ENCODE results near the gene ADAM12.
"Not testable (repeated sequence)": the region's sequence is repeated elsewhere in the genome, so short reads cannot be mapped to it uniquely, and the experiment has no call there.

ADAM12 gene

GRCh38 chr10:126350216-126350992 is 37.9 kb downstream of the ADAM12 start:
- DNase-seq (ENCODE audit: low read depth) = peak; percentile 79
- TF ChIP-seq CTCF (IDR thresholded peaks at IDR 0.05; ENCODE audit: control insufficient read depth, insufficient read depth, low read depth, low read length, missing control alignments) = no peak
- no peak overlapping the region for H3K4me3 ChIP-seq (ENCODE audit: control insufficient read depth, low read depth, low read length)

DNA sequence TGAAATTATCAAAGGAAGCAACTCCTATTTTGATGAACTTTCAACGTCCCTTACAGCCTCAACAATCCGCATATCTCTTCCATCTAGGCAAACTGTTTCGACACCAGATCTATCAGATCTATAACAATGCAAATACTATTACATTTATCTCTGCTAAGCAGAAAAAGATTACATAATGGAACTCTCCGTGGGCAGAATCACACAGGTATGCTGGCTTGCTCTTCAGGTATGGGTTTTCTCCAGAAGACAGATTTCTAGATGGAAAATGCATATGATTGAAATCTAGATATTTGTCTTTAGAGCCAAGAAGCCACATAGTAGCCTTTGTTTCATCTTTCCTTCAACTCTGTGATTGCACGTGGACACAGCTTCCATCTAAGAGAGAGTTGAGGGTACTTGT is 38.6 kb downstream of the ADAM12 start:
- no peak overlapping the region for H3K4me3 ChIP-seq (ENCODE audit: control insufficient read depth, low read depth, low read length)
- DNase-seq (ENCODE audit: low read depth) = no peak

GRCh38 chr10:126349101-126349500 is 39.2 kb downstream of the ADAM12 start:
- no peak for TF ChIP-seq CTCF (IDR thresholded peaks at IDR 0.05; ENCODE audit: control insufficient read depth, insufficient read depth, low read depth, low read length, missing control alignments)
- no peak for DNase-seq (ENCODE audit: low read depth)
- no peak overlapping the region for H3K4me3 ChIP-seq (ENCODE audit: control insufficient read depth, low read depth, low read length)

More for the DNA sequence above, 38.6 kb downstream of the ADAM12 start:
- no peak for TF ChIP-seq CTCF (IDR thresholded peaks at IDR 0.05; ENCODE audit: control insufficient read depth, insufficient read depth, low read depth, low read length, missing control alignments)

- DNase-seq (ENCODE audit: low read depth); H3K4me3 ChIP-seq (ENCODE audit: control insufficient read depth, low read depth, low read length): not testable (repeated sequence)
Measured at GRCh38 chr10:126343496-126343895, 44.8 kb downstream of the ADAM12 start.

DNA sequence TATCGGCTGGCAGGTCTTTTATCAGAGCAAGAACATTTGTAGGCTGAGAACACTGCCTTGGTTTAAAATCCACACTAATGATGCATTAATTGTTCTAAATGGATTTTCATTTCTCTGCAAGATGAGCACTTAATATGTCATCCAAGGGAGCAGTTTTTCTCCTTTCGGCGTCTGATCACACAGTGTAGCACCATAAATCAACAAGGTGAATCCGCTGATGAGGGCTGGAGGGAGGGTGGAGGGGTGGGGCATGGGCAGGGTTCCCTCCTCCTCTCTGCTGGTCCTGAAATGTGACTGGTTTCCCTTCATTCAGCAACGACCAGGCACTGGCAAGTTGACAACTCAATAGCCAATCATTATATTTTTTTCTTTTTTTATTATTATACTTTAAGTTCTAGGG is 45.6 kb downstream of the ADAM12 start:
- DNase-seq (ENCODE audit: low read depth) = no peak
- no peak overlapping the region for H3K4me3 ChIP-seq (ENCODE audit: control insufficient read depth, low read depth, low read length)
- no peak for TF ChIP-seq CTCF (IDR thresholded peaks at IDR 0.05; ENCODE audit: control insufficient read depth, insufficient read depth, low read depth, low read length, missing control alignments)

- DNase-seq (ENCODE audit: low read depth) = no peak
- TF ChIP-seq CTCF (IDR thresholded peaks at IDR 0.05; ENCODE audit: control insufficient read depth, insufficient read depth, low read depth, low read length, missing control alignments) = no peak
Measured at GRCh38 chr10:126341491-126341890, 46.8 kb downstream of the ADAM12 start.

DNA sequence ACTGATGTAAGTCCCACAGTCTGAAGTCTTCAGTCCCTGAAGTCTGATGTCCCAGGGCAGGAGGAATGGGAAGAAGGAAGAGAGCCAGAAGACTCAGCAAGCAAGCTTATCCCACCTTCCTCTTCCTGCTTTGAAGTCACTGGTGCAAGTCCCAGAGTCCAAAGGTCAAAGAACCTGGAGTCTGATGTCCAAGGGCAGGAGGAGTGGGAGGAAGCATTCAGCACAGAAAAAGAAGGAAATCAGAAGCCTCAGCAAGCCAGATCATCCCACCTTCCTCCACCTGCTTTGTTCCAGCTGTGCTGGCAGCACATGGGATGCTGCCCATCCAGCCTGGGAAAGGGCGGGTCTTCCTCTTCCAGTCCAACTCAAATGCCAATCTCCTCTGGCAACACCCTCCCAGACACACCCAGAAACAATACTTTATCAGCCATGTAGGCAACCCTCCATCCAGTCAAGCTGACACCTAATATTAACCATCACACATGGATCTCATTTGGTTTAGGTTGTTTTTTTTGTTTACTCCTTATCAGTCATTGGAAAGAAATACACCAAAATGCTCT is 50.9 kb downstream of the ADAM12 start:
- TF ChIP-seq CTCF (IDR thresholded peaks at IDR 0.05; ENCODE audit: control insufficient read depth, insufficient read depth, low read depth, low read length, missing control alignments) = no peak
- no peak for DNase-seq (ENCODE audit: low read depth)
- no peak overlapping the region for H3K4me3 ChIP-seq (ENCODE audit: control insufficient read depth, low read depth, low read length)

More at GRCh38 chr10:126341491-126341890, 46.8 kb downstream of the ADAM12 start:
- no peak overlapping the region for H3K4me3 ChIP-seq (ENCODE audit: control insufficient read depth, low read depth, low read length)
